Stimulated activated CD4-positive, alpha-beta T cell treated with anti-CD3 and anti-CD28 coated beads, Interleukin-1b, Interleukin-23, amount 100 ng/mL, for 1 hour (primary cell): ENCODE results near the gene RACGAP1.

Experiments
- DNase-seq, 2 donors: peaks; one replicate each; pipeline ENCODE4 v3.0.0-alpha.2; 2020; ENCODE audit warnings: low read depth in 2 of 2

RACGAP1 gene

DNA sequence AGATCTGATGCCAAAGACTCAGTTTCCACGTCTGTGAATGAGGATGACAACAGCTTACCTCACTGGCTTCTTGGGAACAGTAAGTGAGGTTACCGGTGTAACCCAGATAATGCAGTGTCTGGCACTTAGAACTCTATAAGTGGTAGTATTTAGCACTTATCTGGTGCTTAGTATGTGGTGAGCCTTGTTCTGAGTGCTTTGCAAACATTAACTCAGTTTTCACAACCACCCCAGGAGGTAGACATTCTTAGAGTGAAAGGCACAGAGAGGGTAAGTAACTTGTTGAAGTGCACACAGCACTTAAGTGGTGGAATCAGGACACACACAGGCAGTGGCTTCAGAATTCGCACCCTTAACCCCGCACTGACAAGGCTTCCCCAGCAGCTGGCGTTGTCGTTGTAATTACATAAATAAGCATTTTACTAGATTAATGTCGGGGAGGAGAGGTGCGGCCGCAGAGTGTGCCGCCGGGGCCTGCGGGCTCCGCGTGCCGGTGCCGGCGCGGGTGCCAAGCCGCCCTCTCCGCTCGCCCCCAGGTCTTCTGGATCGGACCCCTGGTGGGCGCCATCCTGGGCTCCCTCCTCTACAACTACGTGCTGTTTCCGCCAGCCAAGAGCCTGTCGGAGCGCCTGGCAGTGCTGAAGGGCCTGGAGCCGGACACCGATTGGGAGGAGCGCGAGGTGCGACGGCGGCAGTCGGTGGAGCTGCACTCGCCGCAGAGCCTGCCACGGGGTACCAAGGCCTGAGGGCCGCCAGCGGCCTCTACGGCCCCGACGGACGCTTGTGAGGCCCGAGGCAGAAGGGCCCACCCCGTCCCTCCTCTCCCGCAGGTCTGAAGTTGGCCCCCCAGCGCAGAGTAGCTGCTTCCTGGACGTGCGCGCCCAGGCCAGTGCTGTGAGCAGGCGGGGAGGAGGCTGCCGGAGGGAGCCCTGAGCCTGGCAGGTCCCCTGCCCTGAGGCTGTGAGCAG is 70.1 kb downstream of the RACGAP1 start:
- DNase-seq: no peak

DNA sequence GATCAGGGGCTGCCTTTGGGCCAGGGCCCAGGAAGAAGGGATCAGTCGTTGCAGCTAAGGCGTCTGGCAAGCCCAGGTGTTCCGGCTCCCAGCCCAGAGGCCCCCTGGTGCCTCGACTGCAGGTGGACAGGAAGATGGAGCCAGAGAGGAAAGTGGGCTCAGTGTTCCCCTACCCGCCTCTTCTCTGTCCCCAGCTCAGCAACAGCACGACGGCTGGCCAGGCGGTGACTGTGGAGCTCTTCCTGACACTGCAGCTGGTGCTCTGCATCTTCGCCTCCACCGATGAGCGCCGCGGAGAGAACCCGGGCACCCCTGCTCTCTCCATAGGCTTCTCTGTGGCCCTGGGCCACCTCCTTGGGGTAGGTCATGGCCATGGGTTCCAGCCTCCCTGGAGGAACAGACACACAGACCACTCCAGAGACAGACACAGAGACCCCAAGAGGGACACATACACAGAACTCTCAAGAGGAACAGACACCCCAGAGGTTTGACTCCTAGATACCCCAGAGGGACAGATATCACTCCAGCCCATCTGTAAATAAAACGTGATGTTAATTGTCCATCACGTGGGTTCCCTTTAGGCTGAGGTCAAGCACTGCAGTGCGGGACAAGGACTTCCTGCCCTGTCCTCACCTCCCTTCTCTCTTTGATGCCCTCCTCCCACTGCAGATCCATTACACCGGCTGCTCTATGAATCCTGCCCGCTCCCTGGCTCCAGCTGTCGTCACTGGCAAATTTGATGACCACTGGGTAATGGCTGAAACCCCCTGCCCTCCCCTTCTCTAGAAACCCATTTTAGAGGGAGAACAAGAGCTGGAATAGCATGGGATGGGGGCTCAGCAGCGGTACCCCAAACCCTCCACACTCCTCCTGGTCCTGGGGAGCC is 71.1 kb downstream of the RACGAP1 start:
- DNase-seq: no peak

- DNase-seq: no peak
Observed at GRCh38 chr12:49953151-49953550, 72.1 kb downstream of the RACGAP1 start.

DNA sequence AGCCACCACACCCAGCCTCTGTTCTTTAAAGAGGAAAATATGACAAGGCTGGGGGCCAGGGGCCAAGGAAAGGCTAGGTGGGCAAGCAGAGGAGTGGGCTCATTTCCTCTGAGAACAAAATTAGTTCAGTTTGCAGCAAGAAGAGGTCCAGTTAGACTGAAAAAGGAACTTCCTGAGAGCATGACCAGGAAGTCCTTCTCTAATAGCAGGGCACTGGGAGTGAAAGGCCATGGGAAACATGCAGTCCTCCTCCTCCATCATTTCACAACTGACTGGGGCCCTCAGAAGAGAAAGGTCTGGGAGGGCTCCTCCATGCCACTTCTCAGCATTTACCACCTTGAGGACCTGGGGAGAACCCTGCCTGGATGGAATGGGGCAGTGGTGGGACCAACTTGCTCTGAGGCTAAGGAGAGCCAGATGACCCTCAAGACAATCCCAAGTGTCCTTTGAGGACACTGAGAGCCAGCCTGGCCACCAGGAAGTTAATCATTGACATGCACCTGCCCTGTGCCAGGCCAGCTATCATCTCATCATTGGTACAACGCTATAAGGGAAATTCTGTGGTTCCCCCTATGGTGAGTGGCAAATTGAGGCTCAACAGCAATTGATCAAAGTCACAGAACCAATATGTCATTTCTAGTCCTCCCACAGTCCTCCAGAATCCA is 72.8 kb downstream of the RACGAP1 start:
- DNase-seq: no peak

DNA sequence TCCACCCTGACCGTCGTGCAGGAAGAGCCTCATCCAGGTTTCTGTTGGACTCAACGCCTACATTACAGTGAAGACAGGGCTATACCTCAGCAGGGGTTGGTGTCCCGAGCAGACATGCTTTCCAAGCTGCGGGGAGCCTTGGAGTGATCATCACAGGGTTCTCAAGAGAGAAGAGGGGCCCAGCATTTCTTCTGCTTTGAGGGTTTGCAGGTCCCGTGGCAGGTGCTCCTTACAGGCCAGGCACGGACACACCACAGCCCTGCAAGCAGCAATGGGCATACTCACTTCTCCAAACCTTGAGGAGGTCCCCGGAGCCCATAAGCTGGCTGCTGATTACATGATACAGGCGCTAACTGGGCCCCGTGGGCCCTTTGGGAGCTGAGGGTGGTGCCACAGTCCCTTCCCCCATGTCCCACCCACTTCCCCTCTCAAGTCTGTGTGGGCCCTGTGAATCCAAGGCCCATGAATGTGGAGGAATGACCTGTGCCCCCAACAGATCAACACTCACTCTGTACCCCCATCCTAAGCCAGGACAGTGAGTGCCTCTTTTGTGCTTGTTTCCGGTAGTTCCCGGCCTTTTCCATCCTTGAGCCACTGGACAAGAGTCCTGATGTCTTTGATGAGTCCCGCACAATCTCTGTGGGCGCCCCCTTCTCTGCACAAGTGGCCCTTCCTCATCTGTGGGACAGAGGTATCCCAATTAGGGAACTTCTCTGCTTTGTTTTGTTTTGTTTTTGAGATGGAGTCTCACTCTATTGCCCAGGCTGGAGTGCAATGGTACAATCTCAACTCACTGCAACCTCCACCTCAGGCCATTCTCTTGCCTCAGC is 73.7 kb downstream of the RACGAP1 start:
- DNase-seq: no peak

DNA sequence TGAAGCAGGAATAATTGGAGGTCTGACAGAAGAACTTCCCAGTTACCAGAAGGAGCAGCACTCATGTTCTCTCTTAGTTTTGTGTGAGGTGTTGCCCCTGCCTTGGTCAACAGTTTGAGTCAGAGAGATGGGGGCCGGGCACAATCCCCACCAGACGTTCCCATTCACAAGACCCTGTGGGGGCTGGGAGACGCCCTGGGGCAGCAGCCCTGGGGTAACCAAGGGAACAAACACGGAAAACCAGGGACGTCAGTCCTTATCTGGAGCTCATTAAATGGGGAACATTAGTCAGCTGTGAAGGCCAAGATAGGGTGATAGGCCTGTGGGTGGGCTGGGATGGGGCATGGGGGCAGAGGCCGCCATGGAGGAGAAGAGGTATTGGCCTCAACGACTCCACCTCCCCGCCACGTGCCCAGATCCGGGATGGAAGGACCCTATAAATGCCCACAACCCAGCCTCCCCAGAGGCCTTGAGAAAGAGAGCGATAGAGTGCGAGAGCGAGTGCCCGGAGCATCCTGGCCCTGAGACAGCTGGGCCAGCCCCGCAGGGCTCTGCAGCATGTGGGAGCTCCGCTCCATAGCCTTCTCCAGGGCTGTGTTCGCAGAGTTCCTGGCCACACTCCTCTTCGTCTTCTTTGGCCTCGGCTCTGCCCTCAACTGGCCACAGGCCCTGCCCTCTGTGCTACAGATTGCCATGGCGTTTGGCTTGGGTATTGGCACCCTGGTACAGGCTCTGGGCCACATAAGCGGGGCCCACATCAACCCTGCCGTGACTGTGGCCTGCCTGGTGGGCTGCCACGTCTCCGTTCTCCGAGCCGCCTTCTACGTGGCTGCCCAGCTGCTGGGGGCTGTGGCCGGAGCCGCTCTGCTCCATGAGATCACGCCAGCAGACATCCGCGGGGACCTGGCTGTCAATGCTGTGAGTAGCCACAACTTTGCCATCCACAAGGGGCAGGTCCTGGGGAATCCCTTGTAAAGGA is 74.7 kb downstream of the RACGAP1 start, which contains the start of gene AQP2:
Gene AQP2, plus strand, starts transcription at position 465 of the 979 bp plus-strand sequence. Its CDS starts 94 bp downstream, at position 559.
- DNase-seq: no peak

- no peak for DNase-seq
Observed at GRCh38 chr12:49949866-49950265, 75.4 kb downstream of the RACGAP1 start.

GRCh38 chr12:49948866-49949845 is 76.1 kb downstream of the RACGAP1 start:
- DNase-seq: no peak

DNA sequence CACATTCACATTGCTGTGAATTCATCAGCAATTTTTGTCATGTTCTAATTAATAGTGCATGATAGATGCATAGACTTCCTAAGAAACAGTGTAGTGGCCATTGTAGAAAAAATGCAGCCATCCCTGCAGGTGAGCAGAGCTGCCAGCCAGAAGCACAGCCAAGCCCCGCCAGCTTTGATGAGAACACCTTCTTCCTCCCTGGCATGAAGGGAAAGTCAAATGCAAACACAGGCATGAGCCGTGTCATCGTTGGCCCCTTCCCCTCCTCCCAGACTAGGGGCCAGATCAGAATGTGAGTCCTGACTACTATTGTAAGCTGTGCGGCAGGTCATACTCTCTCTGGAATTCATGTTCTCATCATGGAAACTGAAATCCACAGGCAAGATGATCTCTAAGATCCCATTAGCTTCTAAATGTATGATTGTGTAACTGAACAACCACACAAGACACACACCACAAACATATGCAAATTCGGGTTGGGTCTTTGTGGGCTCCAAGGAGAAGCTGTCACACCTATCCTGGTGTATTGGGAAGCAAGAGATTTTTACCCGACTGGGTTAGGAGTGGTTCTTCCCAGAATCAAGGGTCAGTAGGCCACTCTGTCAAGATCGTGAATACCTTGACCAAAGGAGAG is 77.6 kb downstream of the RACGAP1 start:
- DNase-seq: no peak

DNA sequence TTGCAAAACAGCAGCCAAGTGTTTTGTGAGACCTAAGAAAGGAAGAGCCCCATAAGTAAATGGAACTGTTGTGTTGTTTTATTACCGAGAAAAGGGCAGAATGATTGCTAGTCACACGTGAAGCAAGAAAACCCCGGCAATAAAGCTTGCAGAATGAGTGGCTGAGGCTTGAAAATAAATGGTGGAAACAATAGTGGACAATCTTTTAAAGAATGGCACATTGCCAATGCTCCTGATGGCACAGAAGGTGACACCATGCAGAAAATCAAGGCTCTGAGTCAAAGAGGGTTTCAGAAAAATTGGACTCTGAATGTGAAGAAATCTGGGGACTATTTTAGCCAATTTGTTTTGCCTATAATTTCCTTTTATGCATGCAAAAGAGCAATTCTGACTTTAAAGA is 78.8 kb downstream of the RACGAP1 start:
- no peak for DNase-seq

- DNase-seq: no peak
Observed at GRCh38 chr12:49946086-49946485, 79.2 kb downstream of the RACGAP1 start.

DNA sequence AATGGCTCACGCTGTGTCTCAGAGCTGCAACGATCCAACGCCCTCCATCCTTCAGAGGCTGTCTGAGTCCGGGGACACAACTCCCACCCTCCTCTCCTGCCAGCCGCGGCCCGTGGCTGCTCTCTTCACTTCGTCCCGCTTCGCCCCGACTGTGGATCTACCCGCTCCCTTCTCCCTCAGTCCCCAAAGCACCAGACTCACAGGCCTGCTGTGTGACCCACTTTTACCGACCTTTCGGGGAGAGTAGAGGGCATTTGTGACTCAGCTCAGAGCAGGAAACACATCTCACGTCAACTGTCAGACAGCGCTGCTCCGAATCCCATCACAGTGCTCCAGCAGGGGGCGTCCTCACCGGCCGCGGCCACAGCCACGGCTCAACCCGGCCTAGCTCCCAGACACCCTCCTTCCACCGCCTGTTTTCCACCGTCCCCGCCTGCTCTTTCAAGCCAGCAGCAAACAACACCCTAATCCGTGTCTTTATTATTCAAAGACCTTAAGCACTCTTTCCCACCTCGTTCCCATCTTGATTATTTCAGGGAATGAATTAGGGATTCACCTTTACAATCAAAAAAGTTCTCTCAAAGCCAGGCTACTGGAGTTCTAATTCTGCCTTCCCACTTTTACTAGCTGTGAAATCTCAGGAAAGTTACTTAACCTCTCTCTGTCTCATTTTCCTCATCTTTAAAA is 79.8 kb downstream of the RACGAP1 start:
- peak; percentile 73 to 78 for DNase-seq

GRCh38 chr12:49944718-49945117 is 80.6 kb downstream of the RACGAP1 start:
- DNase-seq: no peak

- DNase-seq: no peak
Observed at GRCh38 chr12:49944046-49944445, 81.2 kb downstream of the RACGAP1 start.

GRCh38 chr12:49943625-49943960 is 81.7 kb downstream of the RACGAP1 start:
- no peak for DNase-seq

- DNase-seq: no peak
Observed at GRCh38 chr12:49942921-49943624, 82.2 kb downstream of the RACGAP1 start.

- DNase-seq: no peak
Observed at GRCh38 chr12:49942512-49942893, 82.8 kb downstream of the RACGAP1 start.
